Islet of Langerhans (tissue), 1 donor: ENCODE data around the gene SPTLC1.

Source experiments
- FAIRE-seq: peaks from one replicate; lab custom pipeline; 2011; peaks lifted over from hg19 to GRCh38; lab: Jason Lieb, UNC

SPTLC1 gene

DNA sequence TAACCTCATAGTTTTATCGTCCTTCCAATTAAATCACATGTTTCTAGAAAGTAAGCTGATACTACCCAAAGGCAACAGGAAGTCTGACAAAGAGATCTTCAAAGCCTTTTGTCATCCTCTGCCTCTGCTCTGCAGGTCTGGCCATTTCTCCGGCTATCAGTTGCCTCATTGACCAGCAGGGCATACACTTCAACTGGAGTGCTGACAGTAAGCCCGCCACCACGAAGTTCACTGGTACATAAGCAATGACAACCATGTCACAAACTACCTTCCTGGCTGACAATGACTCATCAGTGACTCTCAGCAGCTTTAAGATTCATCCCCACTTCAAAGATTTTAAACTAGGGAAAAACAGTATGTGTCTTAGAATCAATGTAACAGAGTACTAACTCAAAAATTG is 20.6 kb downstream of the SPTLC1 start:
- no peak for FAIRE-seq

DNA sequence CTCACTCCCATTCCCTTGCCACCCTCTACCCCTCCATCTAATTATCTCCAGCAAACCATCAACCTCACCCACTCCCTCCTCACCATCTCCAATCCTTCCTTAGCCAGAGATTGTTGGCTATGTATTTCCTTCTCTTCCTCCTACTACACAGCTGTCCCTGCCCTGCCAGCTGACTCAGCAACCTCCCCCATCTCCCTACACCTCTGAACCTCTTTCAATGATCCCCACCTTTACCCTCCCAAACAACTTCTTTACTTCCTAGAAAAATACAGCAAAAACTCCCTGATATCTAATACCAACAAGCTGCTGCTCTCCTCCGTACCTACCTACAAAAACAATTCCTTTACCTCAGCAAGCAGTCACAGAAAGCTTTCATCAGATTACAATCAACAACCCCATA is 37.3 kb downstream of the SPTLC1 start:
- FAIRE-seq, result no peak

DNA sequence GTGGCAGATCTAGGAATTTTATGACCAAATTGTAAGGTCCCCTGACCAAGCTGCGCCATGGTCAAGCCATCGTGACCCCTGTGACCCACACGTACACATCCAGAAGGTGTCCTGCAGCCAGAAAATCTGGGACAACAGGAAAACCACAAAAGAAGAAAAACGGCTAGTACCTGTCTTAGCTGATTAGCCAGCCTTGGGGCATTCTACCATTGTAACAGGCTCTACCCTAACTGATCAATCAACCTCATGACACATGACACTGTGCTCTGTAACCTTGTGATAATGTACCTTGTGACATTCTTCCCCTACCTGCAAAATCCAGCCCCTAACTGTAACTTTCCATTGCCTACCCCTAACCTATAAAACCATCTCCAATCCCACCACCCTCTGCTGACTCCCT is 43.6 kb downstream of the SPTLC1 start:
- no peak for FAIRE-seq

DNA sequence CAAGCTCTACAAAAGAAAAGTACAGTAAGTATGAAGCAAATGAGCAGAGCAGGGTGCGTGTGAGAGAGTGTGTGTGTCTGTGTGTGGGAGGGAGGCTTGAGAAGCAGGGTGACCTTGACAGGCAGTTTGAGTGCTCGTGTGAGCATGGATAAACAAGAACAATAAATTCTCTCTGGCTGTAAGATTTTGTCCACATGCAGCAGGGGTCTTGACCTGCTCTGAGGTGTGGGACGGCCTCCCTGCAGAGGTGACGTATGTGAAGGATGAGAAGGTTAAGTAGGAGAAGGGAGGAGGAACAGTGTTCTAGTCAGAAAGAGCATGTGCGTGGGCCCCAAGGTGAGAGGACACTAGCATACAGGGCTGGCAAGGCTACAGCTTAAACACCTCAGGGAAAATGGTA is 49.0 kb downstream of the SPTLC1 start:
- no peak for FAIRE-seq

DNA sequence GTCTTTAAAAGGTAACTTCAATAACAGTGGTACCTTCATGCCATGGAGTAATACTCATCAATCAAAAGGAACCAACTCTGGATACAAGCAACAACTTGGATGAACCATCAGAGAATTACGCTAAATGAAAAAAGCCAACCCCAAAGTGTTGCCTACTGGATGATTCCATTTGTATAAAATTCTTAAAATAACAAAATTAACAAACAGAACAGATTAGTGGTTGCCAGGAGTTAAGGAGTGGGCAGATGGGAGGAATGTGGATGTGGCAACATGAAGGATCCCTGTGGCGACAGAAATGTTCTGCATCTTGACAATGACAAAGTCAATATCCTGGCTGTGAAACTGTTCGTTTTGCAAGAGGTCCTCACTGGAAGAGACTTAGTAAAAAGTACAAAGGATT is 50.5 kb downstream of the SPTLC1 start:
- no peak for FAIRE-seq

DNA sequence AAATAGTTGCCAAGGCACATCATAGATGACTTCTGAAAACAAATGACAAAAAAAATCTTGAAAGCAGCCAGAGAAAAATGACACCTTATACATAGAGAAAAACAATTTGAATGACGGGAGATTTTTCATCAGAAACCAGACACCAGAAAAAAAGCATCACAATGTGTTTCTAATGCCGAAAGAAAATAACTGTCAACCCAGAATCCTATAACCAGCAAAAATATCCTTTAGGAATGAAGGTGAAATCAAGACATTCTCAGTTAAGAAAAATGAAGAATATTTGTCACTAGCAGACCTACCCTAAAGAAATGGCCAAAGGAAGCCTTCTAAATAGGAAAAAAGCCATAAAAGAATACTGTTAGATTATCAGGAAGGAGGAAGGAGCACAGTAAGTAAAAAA is 54.0 kb downstream of the SPTLC1 start:
- no peak for FAIRE-seq

DNA sequence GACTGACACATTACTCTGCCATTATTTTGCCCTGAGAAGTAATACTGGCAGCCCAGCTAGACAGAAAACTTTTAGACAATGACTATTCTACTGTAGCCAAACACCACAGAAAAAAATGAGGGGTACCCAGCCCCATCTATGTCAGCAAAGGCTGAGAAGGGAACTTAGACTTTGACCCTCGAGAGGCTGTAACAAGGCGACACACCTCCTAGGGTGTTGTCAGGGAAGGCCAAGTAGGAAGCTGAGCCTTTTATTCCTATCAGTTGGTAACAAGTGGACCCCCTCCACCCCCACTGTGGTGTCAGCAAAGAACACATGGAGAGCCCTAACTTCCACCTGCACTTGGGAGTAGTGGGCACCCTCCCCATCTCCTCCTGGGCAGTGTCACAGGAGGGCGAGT is 55.6 kb downstream of the SPTLC1 start:
- FAIRE-seq, result no peak

DNA sequence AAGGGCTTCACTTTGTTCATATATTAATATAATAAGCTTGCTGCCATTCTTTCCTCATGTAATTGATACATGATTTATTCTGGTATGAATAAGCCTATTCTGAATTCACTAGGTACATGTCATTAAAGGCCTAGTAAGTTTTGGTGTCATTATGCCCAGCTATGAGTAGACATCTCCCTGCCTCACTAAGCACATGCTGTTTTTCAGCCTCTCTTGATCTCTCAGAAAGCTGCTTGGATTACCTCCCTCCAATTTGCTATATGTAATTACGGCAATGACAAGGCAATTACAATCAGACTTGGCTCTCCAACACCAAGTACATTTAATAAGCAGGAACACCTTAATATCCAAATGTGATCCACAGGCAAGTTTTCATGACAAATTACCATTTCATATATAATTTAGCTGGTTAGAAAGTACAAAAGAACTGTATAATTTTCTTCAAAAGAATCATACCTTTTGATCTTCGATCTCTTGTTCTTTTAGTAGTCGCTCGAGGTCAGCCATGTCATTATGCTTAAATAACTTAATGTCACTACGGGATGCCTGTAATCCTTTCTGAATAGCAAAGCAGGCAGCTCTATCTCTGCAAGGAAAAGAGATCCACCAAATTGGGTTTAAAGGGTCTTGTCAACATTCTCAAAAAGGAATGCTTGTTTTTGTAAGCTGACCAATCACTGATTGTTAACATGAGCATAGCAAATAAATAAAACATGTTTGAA is 56.3 kb downstream of the SPTLC1 start:
- no peak for FAIRE-seq

DNA sequence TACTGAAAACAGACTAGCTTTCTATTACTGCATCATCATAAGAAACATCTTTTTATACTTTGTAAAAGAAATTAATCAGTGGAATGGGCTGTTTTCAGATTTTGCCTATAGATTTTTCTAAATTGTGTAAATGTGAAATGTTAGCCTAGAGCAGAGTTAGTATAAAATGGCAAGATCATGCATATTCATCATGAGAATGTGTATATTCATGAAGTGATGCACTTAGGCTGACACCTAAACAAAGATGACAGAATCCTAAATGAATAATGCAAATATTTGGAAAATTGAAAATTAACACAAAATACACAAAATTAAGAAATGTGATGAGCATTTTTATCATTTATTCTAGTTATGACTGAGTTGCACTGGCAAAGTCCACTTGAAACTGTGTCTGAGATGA is 57.2 kb downstream of the SPTLC1 start:
- no peak for FAIRE-seq

DNA sequence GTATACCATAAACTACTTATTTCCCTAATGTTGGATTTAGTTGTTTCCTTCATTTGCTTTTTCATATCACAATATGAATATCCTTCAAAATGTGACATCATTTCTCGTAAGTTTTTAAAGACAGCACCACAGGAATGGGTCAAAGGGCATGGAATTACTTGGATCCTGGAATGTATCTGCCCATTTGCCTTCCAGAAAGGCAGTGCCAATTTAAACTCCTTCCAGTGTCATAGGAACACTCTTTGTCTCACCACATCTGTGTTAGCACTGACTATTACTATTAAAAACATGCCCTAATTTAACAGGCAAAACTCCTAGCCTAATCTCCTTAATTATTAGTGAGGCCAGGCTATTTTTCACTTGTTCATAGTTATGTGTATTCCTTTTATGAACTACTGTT is 58.0 kb downstream of the SPTLC1 start:
- FAIRE-seq, result no peak

DNA sequence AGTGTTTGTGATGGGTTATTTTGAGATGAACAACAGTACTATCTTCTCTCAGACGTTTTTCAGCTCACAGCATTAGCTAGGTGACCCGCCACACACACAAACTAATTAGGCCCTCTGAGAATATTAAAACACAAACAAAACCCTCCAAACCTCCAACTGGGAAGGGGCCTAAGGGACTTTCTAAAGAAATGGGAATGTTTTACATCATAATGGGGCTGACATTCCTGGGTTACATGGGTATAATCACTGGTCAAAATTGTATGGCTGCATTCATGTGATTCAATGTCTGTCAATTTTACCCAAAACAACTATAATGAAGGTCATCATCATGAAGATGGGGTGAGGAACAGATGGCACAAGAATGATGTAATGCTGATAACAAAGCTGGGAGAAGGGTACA is 59.6 kb downstream of the SPTLC1 start:
- FAIRE-seq, result no peak

DNA sequence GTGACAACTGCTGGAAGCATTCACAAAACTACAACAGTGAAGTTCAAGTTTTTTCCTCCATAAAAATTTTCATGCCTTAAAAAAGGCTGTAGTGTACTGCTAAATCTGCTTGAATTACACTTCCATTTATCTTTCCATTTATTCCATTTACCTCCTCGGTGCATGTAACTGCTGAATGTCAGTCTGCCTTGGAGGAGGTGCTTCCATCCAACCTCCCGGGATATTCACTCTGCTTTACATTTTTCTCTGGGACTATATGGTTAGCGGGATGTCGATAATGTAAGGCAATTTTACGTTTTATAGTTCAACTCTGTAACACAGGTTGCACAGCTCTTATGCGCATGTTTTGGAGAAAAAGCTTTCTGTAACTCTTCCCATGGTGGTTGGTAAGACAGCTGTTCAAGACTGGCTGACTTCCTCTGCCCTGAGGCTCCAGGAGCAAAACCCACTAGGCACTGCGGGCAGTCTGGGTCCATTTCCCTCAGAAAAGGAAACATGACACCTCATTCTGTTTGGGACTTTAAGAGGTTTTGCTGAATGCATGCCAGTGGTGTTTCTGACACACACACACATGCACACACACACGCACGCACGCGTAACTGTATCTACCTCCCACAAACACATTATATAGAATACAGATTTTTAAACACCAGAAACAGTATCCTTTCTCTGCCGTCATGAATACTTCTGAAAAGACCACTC is 66.1 kb downstream of the SPTLC1 start:
- no peak for FAIRE-seq

DNA sequence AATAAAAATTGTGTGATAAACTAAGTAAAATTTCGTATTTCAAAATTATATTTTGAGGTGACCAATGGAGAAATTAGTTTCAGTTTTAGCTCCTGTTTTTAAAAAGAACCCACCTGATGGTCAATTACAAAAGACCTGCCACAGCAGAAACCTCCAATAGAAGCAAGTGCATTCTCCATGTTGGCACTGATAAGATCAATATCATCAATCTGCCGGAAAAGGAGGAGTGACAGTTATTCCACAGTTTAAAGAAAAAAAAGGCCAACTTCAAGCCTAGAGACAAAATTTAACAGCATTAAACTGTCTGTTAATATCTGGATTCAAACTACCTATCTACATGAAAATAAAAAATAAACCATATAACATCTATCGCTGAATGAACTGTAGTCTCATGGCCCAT is 67.7 kb downstream of the SPTLC1 start:
- no peak for FAIRE-seq

DNA sequence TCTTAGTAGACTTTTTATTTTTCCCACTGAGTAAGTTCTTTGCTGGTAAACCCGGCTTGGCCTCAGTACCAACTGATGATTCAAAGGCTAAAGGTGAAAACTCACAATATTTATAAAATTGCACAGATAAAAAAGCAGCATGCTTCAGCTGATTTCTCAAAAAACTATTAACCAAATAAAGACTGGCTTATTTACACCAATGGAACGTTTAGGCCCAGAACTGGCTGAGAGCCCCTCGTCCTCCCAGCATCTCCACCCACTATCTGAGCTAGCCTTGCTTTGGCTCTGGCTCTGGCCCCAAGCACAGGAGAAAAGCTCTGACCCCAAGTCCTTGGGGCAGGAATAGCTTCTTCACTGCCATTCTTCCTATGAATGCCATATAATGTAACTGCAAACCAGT is 68.5 kb downstream of the SPTLC1 start:
- FAIRE-seq, result no peak

DNA sequence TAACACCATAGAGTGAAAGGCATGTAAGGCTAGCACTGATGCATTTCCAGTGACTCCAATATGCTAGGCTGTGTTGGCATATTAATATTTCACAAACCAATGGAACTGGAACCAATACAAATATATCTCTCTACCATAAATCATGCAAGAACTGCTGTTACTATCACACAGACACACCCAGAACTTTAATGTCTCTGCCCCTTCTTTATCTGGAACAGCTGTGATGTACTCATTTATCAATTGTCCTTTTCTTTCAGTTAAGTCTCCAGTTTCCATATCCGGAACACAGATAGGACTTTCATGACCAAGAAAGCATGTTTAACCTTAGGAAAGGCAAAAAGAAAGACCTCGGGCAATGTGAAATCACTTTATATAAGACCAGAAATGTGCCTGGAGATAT is 70.3 kb downstream of the SPTLC1 start:
- no peak for FAIRE-seq

DNA sequence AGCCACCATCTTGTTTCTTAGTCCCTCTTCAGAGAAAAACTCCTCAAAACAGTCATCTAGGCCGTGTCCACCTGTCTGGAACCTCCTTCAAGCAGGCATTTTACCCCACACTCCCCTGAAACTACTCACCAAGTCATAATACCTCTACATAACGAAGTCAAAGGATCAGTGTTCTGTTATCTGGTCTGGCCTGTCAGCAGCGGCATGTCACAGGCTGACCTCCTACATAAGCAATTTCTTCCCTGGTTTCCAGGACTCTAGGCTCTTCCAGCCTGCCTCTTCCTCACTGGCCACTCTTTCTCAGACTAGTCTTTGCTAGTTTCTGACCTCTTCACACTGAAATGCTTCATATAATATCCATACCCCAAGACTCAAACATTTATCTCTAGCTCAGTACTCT is 72.2 kb downstream of the SPTLC1 start:
- FAIRE-seq, result no peak

DNA sequence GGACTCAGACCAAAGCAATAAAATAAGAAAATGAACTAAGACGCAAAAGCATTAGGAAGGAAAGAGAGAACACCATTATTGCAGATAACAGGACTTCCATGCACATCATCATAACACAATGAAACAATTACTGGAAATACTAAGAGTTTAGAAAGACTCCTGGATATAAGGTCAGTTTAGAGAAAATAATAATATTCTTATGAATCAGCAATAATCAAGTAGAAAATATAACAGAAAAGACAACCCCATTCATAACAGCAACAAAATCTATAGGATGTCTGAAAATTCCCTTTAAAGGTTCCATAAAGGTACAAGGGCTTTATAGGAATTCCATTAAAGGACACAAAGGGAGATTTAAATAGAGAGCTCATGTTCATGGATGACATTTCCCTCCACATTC is 73.0 kb downstream of the SPTLC1 start:
- FAIRE-seq, result no peak

DNA sequence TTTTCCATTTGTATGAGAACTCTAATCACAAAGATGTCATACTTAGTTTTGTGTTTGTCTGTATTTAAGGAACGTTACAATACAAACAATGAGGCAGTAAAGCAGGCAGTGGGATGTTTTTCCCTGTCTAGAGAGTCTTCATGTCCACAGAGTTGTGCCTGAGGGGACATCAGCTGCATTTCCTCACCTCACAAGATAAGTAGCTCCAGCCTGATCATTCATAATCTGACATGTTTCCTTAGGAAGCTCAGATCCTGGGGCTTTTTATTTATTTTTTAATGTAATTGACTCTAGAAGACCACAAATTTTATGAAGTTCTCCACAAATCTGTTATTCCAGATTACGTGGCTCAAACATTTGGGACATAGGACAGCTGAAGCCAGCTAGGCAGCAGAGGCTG is 78.5 kb downstream of the SPTLC1 start:
- FAIRE-seq, result no peak

DNA sequence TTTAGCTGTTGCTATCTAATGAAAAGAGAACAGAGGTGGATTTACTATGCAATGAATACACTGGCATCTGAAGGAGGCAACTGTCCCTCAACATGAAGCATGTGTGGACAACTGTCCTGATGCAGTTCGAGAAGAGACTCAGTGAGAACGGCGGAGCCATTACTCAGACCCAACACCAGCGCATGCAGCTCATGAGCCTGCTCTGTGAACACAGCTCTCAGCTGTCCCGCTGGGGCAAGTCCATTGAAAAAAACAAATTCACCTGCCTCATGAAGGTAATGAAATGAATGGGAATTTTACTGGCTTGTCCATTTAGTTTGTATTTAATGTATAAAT is 78.8 kb downstream of the SPTLC1 start:
- FAIRE-seq, result no peak

DNA sequence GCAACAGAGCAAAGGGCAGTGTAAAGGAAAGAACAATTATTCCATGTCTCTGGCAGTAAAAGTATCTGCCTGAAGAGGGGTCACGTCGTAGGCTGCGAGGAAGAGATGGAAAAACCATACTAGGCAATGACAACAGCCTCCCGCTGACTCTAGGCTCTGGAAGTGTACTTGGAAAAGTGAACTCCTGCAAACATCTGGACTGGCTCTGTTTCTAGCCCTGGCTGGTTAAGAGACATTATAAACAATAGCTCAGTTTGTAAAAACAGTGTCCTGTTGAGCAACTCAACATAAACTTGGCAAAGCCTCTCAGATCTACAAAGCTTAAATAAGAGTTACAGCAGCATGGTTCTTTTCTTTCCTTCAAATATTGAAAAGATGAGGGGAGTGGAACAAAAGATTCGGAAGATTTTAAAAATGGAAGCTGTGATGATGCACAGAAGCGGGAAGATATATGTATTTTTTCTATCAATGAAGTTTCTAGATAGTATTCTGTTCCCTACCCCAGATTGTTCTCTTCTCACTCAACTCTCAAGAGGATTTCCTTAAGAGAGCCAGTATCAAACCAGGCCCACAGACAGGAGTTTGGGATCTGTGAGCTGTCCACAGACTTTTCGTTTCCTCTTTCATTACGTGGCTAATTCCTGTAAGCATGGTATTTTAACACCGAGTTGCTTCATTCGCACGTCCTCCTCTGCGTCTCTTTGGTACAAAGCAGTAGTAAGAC is 79.4 kb downstream of the SPTLC1 start:
- FAIRE-seq, result no peak

DNA sequence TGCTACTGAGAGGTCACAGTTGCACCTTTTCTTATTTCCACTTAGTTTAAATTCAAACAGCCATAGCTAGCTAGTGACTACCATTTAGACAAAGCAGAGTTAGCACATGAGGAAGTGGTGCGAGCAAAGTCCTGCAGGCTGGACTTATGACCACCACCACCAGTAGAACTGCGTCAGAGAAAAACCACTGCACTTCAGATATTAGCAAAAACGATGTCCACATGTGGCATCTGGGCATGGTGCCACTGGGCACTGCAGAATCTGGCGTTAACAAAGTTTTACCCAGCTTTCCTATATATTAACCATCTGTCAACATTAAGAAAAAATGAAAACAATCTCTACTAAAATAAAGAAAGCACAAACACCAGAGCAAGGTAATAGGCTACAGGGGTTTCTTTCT is 80.1 kb downstream of the SPTLC1 start:
- no peak for FAIRE-seq

DNA sequence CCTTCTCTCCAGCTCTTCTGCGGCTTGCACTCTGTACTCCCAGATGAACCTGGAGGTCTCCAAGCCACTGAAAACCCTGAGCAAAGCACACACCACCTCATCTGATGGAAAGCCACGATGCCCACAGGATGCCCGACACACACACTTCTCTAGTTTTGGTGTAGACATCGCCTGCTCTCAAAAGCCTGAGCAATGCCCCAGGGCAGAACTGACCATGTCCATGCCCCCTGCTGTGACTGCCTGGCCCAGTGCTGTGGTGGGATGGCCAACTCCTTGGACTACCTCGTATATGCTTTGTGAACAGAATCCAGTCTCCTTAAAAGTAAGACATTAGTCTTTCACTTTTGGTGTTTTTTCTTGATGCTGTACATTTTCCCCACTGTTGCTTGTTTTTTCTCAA is 81.2 kb downstream of the SPTLC1 start:
- no peak for FAIRE-seq

DNA sequence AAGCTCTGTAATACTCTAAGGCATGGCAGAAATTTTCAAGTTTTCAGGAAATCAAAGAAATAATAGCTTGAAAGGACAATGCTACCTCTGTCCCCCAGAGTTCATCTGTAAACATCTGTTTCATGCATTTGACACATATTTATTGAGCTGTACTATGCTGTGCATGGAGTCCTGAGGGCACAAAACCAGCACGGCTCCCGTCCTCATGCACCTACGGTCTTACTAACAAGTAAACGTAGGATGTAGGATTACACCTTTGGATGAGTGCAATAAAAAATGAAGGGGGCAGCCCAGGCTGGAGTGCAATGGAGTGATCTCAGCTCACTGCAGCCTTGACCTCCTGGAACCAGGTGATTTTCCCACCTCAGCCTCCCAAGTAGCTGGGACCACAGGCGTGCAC is 81.9 kb downstream of the SPTLC1 start:
- no peak for FAIRE-seq

DNA sequence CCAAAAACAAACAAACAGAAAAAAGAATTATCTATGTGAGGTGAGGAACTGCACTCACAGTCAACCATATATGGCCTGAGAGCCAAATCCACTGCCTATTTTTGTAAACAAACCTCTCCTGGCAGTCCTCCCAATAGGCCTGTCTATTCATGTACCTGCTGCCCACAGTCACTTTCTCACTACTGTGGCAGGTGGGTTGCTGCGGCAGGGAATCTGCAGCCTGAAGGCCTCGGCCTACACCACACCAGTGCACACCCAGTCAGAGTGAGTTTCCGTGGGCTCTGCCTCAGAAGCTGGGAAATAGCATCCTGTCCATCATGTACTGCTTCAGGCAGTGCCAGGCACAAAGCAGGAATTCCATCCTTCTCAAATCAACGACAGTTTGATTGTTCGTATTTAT is 82.3 kb downstream of the SPTLC1 start:
- no peak for FAIRE-seq
